SK-N-MC (cell line): ENCODE data around the gene ITPR2.
"Not testable (repeated sequence)": the region's sequence is repeated elsewhere in the genome, so short reads cannot be mapped to it uniquely, and the experiment has no call there.

ENCODE experiments used
- DNase-seq: peaks from one replicate; pipeline ENCODE4 v3.0.0-alpha.2; 2011; ENCODE audit warnings: low read depth, low spot score
- H3K27ac ChIP-seq: fragments of 200-600 bp; sonication (generic); 2 replicates; pipeline ENCODE4 v1.5.1; 2016; ENCODE audit warnings: mixed run types
- H3K36me3 ChIP-seq: fragments of 200-600 bp; sonication (generic); 2 replicates; pipeline ENCODE4 v1.6.1; 2017; ENCODE audit warnings: antibody characterized with exemption, low read length, mixed read lengths; ENCODE audit not compliant: insufficient read depth
- H3K4me3 ChIP-seq: fragments of 200-600 bp; sonication (generic); 2 replicates; pipeline ENCODE4 v1.5.1; 2016
- H3K9ac ChIP-seq: fragments of 200-600 bp; sonication (generic); 2 replicates; pipeline ENCODE4 v1.8.0; 2017; ENCODE audit warnings: mixed run types, mixed read lengths; ENCODE audit not compliant: insufficient read length
- H3K9me3 ChIP-seq: fragments of 200-600 bp; sonication (generic); 2 replicates; pipeline ENCODE4 v1.6.1; 2017; ENCODE audit warnings: low read depth, mild to moderate bottlenecking, antibody characterized with exemption, low read length, moderate library complexity, mixed read lengths
- EZH2 ChIP-seq: fragments of 200-600 bp; sonication (generic); IDR thresholded peaks from one replicate; pipeline ENCODE4 v1.6.1; 2017; ENCODE audit warnings: antibody characterized with exemption
- FOXP2 ChIP-seq: optimal IDR thresholded peaks from 2 replicates; pipeline ENCODE3; 2011; ENCODE audit warnings: mild to moderate bottlenecking, moderate library complexity; ENCODE audit not compliant: insufficient read depth; ENCODE audit errors: extremely low read length, control extremely low read depth
- POLR2AphosphoS5 ChIP-seq: IDR thresholded peaks from 2 replicates; pipeline ENCODE4 v1.6.1; 2012; ENCODE audit warnings: mild to moderate bottlenecking, low read depth, low read length, borderline replicate concordance

The ITPR2 gene

GRCh38 chr12:26869908-26870459 is 37.0 kb upstream of the ITPR2 start:
- Histone ChIP-seq H3K9ac (no peak overlapping the region), H3K27ac (no peak overlapping the region), H3K9me3 (no peaks in the 10 kb centered on the region), H3K36me3 (no peaks in the 10 kb centered on the region), H3K4me3 (no peak overlapping the region)
- no peak for TF ChIP-seq EZH2
- no peak for TF ChIP-seq POLR2AphosphoS5
- TF ChIP-seq FOXP2 = no peak
- DNase-seq = no peak

GRCh38 chr12:26869104-26869494 is 36.1 kb upstream of the ITPR2 start:
- Histone ChIP-seq H3K9me3 (no peaks in the 10 kb centered on the region), H3K4me3 (no peak overlapping the region), H3K9ac (no peak overlapping the region), H3K36me3 (no peaks in the 10 kb centered on the region), H3K27ac (no peak overlapping the region)
- DNase-seq = no peak
- no peak for TF ChIP-seq FOXP2
- TF ChIP-seq EZH2 = no peak
- TF ChIP-seq POLR2AphosphoS5 = no peak

- TF ChIP-seq FOXP2 (no peak), EZH2 (no peak), POLR2AphosphoS5 (no peak)
- Histone ChIP-seq H3K4me3 (no peak overlapping the region), H3K9me3 (no peaks in the 10 kb centered on the region), H3K36me3 (no peaks in the 10 kb centered on the region), H3K27ac (no peak overlapping the region), H3K9ac (no peak overlapping the region)
- DNase-seq = no peak
These were observed 35.6 kb upstream of the ITPR2 start for GRCh38 chr12:26868447-26869103.

GRCh38 chr12:26867080-26867479 is 34.1 kb upstream of the ITPR2 start:
- Histone ChIP-seq H3K9ac (no peak overlapping the region), H3K4me3 (no peak overlapping the region), H3K36me3 (no peaks in the 10 kb centered on the region), H3K9me3 (no peaks in the 10 kb centered on the region), H3K27ac (no peak overlapping the region)
- no peak for TF ChIP-seq EZH2
- no peak for TF ChIP-seq FOXP2
- TF ChIP-seq POLR2AphosphoS5 = no peak
- DNase-seq = no peak

GRCh38 chr12:26863515-26863914 is 30.5 kb upstream of the ITPR2 start:
- H3K4me3 ChIP-seq = no peak overlapping the region
- H3K36me3 ChIP-seq = no peaks in the 10 kb centered on the region
- no peak for TF ChIP-seq POLR2AphosphoS5
- no peak for TF ChIP-seq EZH2
- no peak for TF ChIP-seq FOXP2
- DNase-seq = no peak
- H3K27ac ChIP-seq = no peak overlapping the region
- no peak overlapping the region for H3K9ac ChIP-seq
- H3K9me3 ChIP-seq = no peaks in the 10 kb centered on the region

GRCh38 chr12:26862787-26863186 is 29.8 kb upstream of the ITPR2 start:
- not testable (repeated sequence) for H3K36me3 ChIP-seq, DNase-seq, H3K4me3 ChIP-seq, H3K27ac ChIP-seq, H3K9ac ChIP-seq, H3K9me3 ChIP-seq

GRCh38 chr12:26861690-26862089 is 28.7 kb upstream of the ITPR2 start:
- no peak for TF ChIP-seq FOXP2
- no peak for TF ChIP-seq EZH2
- no peak for TF ChIP-seq POLR2AphosphoS5

GRCh38 chr12:26857465-26858176 is 24.6 kb upstream of the ITPR2 start:
- no peak for DNase-seq
- Histone ChIP-seq H3K9me3 (no peaks in the 10 kb centered on the region), H3K9ac (no peak overlapping the region), H3K27ac (no peak overlapping the region), H3K4me3 (no peak overlapping the region), H3K36me3 (no peaks in the 10 kb centered on the region)
- TF ChIP-seq FOXP2 (no peak), EZH2 (no peak), POLR2AphosphoS5 (no peak)

More at GRCh38 chr12:26861690-26862089, 28.7 kb upstream of the ITPR2 start:
- Histone ChIP-seq H3K9me3 (no peaks in the 10 kb centered on the region), H3K36me3 (no peaks in the 10 kb centered on the region), H3K9ac (no peak overlapping the region), H3K27ac (no peak overlapping the region), H3K4me3 (no peak overlapping the region)
- DNase-seq = no peak
